ENCODE measurements around the gene FBXL16. TPM values are rescaled to one million over a fixed set of nuclear protein-coding genes. Genes with fewer than 3 reads are reported as not detected.

The FBXL16 gene
- total and polyA plus RNA-seq, 2 of the 13 experiments (the other 11 are each of a cell fraction or from before 2014, with no cell fraction given): 0.22 to 2.0 TPM

- TF ChIP-seq, protein P1, sequence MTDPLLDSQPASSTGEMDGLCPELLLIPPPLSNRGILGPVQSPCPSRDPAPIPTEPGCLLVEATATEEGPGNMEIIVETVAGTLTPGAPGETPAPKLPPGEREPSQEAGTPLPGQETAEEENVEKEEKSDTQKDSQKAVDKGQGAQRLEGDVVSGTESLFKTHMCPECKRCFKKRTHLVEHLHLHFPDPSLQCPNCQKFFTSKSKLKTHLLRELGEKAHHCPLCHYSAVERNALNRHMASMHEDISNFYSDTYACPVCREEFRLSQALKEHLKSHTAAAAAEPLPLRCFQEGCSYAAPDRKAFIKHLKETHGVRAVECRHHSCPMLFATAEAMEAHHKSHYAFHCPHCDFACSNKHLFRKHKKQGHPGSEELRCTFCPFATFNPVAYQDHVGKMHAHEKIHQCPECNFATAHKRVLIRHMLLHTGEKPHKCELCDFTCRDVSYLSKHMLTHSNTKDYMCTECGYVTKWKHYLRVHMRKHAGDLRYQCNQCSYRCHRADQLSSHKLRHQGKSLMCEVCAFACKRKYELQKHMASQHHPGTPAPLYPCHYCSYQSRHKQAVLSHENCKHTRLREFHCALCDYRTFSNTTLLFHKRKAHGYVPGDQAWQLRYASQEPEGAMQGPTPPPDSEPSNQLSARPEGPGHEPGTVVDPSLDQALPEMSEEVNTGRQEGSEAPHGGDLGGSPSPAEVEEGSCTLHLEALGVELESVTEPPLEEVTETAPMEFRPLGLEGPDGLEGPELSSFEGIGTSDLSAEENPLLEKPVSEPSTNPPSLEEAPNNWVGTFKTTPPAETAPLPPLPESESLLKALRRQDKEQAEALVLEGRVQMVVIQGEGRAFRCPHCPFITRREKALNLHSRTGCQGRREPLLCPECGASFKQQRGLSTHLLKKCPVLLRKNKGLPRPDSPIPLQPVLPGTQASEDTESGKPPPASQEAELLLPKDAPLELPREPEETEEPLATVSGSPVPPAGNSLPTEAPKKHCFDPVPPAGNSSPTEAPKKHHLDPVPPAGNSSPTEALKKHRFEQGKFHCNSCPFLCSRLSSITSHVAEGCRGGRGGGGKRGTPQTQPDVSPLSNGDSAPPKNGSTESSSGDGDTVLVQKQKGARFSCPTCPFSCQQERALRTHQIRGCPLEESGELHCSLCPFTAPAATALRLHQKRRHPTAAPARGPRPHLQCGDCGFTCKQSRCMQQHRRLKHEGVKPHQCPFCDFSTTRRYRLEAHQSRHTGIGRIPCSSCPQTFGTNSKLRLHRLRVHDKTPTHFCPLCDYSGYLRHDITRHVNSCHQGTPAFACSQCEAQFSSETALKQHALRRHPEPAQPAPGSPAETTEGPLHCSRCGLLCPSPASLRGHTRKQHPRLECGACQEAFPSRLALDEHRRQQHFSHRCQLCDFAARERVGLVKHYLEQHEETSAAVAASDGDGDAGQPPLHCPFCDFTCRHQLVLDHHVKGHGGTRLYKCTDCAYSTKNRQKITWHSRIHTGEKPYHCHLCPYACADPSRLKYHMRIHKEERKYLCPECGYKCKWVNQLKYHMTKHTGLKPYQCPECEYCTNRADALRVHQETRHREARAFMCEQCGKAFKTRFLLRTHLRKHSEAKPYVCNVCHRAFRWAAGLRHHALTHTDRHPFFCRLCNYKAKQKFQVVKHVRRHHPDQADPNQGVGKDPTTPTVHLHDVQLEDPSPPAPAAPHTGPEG (CRISPR knock-in tag; IDR thresholded peaks at IDR 0.05): no peak
- TF ChIP-seq PLSCR1 (CRISPR knock-in tag; IDR thresholded peaks at IDR 0.05; ENCODE audit: borderline replicate concordance): no peak
- TF ChIP-seq MTF1 (CRISPR knock-in tag; IDR thresholded peaks at IDR 0.05): no peak
- no peak for TF ChIP-seq RXRA (CRISPR knock-in tag; IDR thresholded peaks at IDR 0.05)
- no peak for TF ChIP-seq HES4 (CRISPR knock-in tag; IDR thresholded peaks at IDR 0.05; ENCODE audit: borderline replicate concordance)
- TF ChIP-seq WIZ (CRISPR knock-in tag; IDR thresholded peaks at IDR 0.05): no peak
- no peak for TF ChIP-seq HNRNPK (IDR thresholded peaks at IDR 0.05; ENCODE audit: low read depth, low read length, poor library complexity, severe bottlenecking)
- TF ChIP-seq, protein P2, sequence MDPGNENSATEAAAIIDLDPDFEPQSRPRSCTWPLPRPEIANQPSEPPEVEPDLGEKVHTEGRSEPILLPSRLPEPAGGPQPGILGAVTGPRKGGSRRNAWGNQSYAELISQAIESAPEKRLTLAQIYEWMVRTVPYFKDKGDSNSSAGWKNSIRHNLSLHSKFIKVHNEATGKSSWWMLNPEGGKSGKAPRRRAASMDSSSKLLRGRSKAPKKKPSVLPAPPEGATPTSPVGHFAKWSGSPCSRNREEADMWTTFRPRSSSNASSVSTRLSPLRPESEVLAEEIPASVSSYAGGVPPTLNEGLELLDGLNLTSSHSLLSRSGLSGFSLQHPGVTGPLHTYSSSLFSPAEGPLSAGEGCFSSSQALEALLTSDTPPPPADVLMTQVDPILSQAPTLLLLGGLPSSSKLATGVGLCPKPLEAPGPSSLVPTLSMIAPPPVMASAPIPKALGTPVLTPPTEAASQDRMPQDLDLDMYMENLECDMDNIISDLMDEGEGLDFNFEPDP (CRISPR knock-in tag; conservative IDR thresholded peaks at IDR 0.05): no peak
- peak; percentile 46 for TF ChIP-seq RARA (CRISPR knock-in tag; IDR thresholded peaks at IDR 0.05)
- TF ChIP-seq ZNF432 (CRISPR knock-in tag; IDR thresholded peaks at IDR 0.05; ENCODE audit: borderline replicate concordance): no peak
- no peak for TF ChIP-seq IKZF4 (CRISPR knock-in tag; IDR thresholded peaks at IDR 0.05; ENCODE audit: borderline replicate concordance, low read depth, not compliant biosample characterization)
- TF ChIP-seq MEIS1 (CRISPR knock-in tag; IDR thresholded peaks at IDR 0.05; ENCODE audit: borderline replicate concordance): no peak
Observed at GRCh38 chr16:739560-740458, 34.2 kb upstream of the FBXL16 start (continued).
